A673 (cell line): ENCODE data around the gene KCNQ1. TPM values are rescaled to one million over a fixed set of nuclear protein-coding genes. Genes with fewer than 3 reads are reported as not detected.

Experiments
- BruUV-seq: library from RNA; stranded (reverse); fragments of 400-500 nt; replicated peaks from 2 replicates; lab custom pipeline; 2021; lab: Mats Ljungman, UMichigan
- CTCF ChIA-PET: fragments of 300-600 bp; sonication (Branson Sonifier 250); formaldehyde crosslinking; loops from one replicate; lab custom pipeline; 2022; ENCODE audit warnings: antibody characterized with exemption; lab: Charles Lee
- POLR2A ChIA-PET: fragments of 300-600 bp; sonication (Branson Sonifier 250); formaldehyde crosslinking; loops from one replicate; lab custom pipeline; 2022; ENCODE audit warnings: antibody characterized with exemption; ENCODE audit not compliant: low non-redundant PET; lab: Charles Lee
- DNase-seq: peaks from one replicate; pipeline ENCODE4 v3.0.0-alpha.2; 2015; ENCODE audit warnings: low spot score
- H3K27ac ChIP-seq: fragments of 200-600 bp; sonication (generic); 2 replicates; pipeline ENCODE4 v1.5.1; 2016; ENCODE audit warnings: mixed run types, low read depth, mild to moderate bottlenecking, mixed read lengths, antibody characterized with exemption, low read length; ENCODE audit not compliant: poor library complexity, severe bottlenecking
- H3K27me3 ChIP-seq: fragments of 200-600 bp; sonication (generic); replicated peaks from 2 replicates; pipeline ENCODE4 v1.6.1; 2017; ENCODE audit warnings: mixed run types, low read depth, mild to moderate bottlenecking, mixed read lengths, antibody characterized with exemption, low read length; ENCODE audit not compliant: insufficient read depth, poor library complexity
- H3K36me3 ChIP-seq: fragments of 200-600 bp; sonication (generic); 2 replicates; pipeline ENCODE4 v1.6.1; 2016; ENCODE audit warnings: mixed run types, mild to moderate bottlenecking, mixed read lengths, antibody characterized with exemption, low read length; ENCODE audit not compliant: insufficient read depth, poor library complexity, severe bottlenecking
- H3K4me1 ChIP-seq: fragments of 200-600 bp; sonication (generic); 2 replicates; pipeline ENCODE4 v1.6.1; 2017; ENCODE audit warnings: mixed run types, mild to moderate bottlenecking, mixed read lengths, antibody characterized with exemption, low read length; ENCODE audit not compliant: insufficient read depth, poor library complexity, severe bottlenecking
- H3K4me3 ChIP-seq: fragments of 200-600 bp; sonication (generic); 2 replicates; pipeline ENCODE4 v1.5.1; 2016; ENCODE audit warnings: low read depth, mixed run types, mild to moderate bottlenecking, mixed read lengths, low read length; ENCODE audit not compliant: poor library complexity, severe bottlenecking
- H3K9me3 ChIP-seq: fragments of 200-600 bp; sonication (generic); 2 replicates; pipeline ENCODE4 v1.6.1; 2016; ENCODE audit warnings: mixed run types, low read depth, mild to moderate bottlenecking, mixed read lengths, antibody characterized with exemption, low read length; ENCODE audit not compliant: poor library complexity, severe bottlenecking
- EZH2 ChIP-seq: fragments of 200-600 bp; sonication (generic); IDR thresholded peaks from 2 replicates; pipeline ENCODE4 v1.6.1; 2017; ENCODE audit warnings: borderline replicate concordance, low read depth, mild to moderate bottlenecking, mixed read lengths, antibody characterized with exemption, low read length; ENCODE audit not compliant: poor library complexity, severe bottlenecking
- intact Hi-C: fragments of 100-400 bp; cut with micrococcal nuclease; formaldehyde crosslinking; loops from one replicate; pipeline ENCODE4 v1.10.0; 2022; ENCODE audit not compliant: unreplicated experiment
- total RNA-seq: library from RNA; stranded (reverse); gene quantifications from 2 replicates; pipeline ENCODE4 v1.2.3, GENCODE V29; 2021
- TF ChIP-seq, protein P1 (sequence below): fragments of 300-800, 200-600 bp; sonication (generic); conservative IDR thresholded peaks from 2 replicates; pipeline ENCODE4 v1.5.1; 2017; ENCODE audit warnings: low read depth, mild to moderate bottlenecking, antibody characterized with exemption, low read length, moderate library complexity, mixed read lengths

Gene KCNQ1
- total RNA-seq, 1 experiment from 2014 or later = not detected

DNA sequence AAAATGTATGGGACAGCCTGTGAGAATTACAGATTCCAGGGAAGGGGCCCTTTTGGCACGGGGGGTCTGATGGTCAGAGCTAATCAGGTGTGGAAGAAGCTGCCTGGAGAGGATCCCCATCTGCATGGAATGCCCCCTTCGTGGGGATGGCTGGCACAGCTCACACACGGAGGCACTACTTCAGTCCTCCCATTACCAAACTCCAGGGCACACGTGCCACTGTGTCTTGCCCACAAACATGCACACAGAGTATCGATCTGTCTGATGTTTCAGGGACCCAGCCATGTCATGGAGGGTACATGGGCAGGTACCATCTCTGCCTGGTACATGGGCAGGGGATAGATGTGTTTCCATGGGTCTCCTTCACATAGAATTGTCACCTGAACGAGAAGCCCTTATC lies 240.2 kb downstream of the KCNQ1 start:
- TF ChIP-seq, protein P1, sequence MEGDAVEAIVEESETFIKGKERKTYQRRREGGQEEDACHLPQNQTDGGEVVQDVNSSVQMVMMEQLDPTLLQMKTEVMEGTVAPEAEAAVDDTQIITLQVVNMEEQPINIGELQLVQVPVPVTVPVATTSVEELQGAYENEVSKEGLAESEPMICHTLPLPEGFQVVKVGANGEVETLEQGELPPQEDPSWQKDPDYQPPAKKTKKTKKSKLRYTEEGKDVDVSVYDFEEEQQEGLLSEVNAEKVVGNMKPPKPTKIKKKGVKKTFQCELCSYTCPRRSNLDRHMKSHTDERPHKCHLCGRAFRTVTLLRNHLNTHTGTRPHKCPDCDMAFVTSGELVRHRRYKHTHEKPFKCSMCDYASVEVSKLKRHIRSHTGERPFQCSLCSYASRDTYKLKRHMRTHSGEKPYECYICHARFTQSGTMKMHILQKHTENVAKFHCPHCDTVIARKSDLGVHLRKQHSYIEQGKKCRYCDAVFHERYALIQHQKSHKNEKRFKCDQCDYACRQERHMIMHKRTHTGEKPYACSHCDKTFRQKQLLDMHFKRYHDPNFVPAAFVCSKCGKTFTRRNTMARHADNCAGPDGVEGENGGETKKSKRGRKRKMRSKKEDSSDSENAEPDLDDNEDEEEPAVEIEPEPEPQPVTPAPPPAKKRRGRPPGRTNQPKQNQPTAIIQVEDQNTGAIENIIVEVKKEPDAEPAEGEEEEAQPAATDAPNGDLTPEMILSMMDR = no peak
- no peak for TF ChIP-seq EZH2
- ChIA-PET CTCF (no interaction called here), POLR2A (no interaction called here)
- no peak for DNase-seq
- H3K36me3 ChIP-seq = peaks cover under 1% of the 10 kb centered on the region
- no peaks in the 10 kb centered on the region for H3K9me3 ChIP-seq
- no peaks in the 10 kb centered on the region for H3K4me1 ChIP-seq
- no peaks in the 10 kb centered on the region for H3K27me3 ChIP-seq
- no peak overlapping the region for H3K4me3 ChIP-seq
- intact Hi-C loops = no loop called here
- H3K27ac ChIP-seq = no peak overlapping the region
- BruUV-seq = no TSS peak

GRCh38 chr11:2685566-2686359 lies 241.0 kb downstream of the KCNQ1 start:
- POLR2A ChIA-PET = no interaction called here
- Histone ChIP-seq H3K9me3 (no peaks in the 10 kb centered on the region), H3K27ac (no peak overlapping the region), H3K36me3 (peaks cover 3% of the 10 kb centered on the region), H3K27me3 (no peaks in the 10 kb centered on the region), H3K4me1 (no peaks in the 10 kb centered on the region), H3K4me3 (no peak overlapping the region)
- no peak for DNase-seq
- BruUV-seq = no TSS peak
- TF ChIP-seq, protein P1 = no peak
- no peak for TF ChIP-seq EZH2
- CTCF ChIA-PET = no interaction called here
- intact Hi-C loops = no loop called here

GRCh38 chr11:2686360-2687222 lies 241.8 kb downstream of the KCNQ1 start:
- CTCF ChIA-PET = no interaction called here
- H3K4me3 ChIP-seq = no peak overlapping the region
- H3K36me3 ChIP-seq = peaks cover 3% of the 10 kb centered on the region
- no TSS peak for BruUV-seq
- no peak for DNase-seq
- H3K4me1 ChIP-seq = no peaks in the 10 kb centered on the region
- POLR2A ChIA-PET = no interaction called here
- no peaks in the 10 kb centered on the region for H3K27me3 ChIP-seq
- no peak overlapping the region for H3K27ac ChIP-seq
- intact Hi-C loops = no loop called here
- no peaks in the 10 kb centered on the region for H3K9me3 ChIP-seq
- TF ChIP-seq EZH2 = no peak
- TF ChIP-seq, protein P1 = no peak
